Smooth muscle cell (in vitro differentiated cells): ENCODE data around the gene PHF13. TPM values are rescaled to one million over a fixed set of nuclear protein-coding genes. Genes with fewer than 3 reads are reported as not detected.

Experiments
- DNase-seq: peaks from one replicate; lab custom pipeline; 2025; ENCODE audit not compliant: unreplicated experiment; lab: John Stamatoyannopoulos, UW
- H2AFZ ChIP-seq: fragments of 200-600 bp; sonication (generic); 2 replicates; pipeline ENCODE4 v1.6.0; 2016; ENCODE audit warnings: antibody characterized with exemption, low read depth, mild to moderate bottlenecking
- H3F3A ChIP-seq: fragments of 200-600 bp; sonication (generic); 2 replicates; pipeline ENCODE4 v1.6.0; 2017; ENCODE audit warnings: antibody characterized with exemption, low read depth
- H3K27ac ChIP-seq: fragments of 200-600 bp; sonication (generic); 2 replicates; pipeline ENCODE4 v1.5.1; 2016; ENCODE audit warnings: low read depth, mild to moderate bottlenecking
- H3K27me3 ChIP-seq: fragments of 200-600 bp; sonication (generic); 2 replicates; pipeline ENCODE4 v1.6.1; 2016; ENCODE audit warnings: low read depth, mild to moderate bottlenecking
- H3K36me3 ChIP-seq: fragments of 200-600 bp; sonication (generic); 2 replicates; pipeline ENCODE4 v1.5.1; 2016; ENCODE audit warnings: low read depth
- H3K4me1 ChIP-seq: fragments of 200-600 bp; sonication (generic); 2 replicates; pipeline ENCODE4 v1.5.1; 2016; ENCODE audit warnings: low read depth
- H3K4me2 ChIP-seq: fragments of 200-600 bp; sonication (generic); 2 replicates; pipeline ENCODE4 v1.6.0; 2016; ENCODE audit warnings: mild to moderate bottlenecking
- H3K4me3 ChIP-seq: fragments of 200-600 bp; sonication (generic); 2 replicates; pipeline ENCODE4 v1.5.1; 2016; ENCODE audit warnings: mild to moderate bottlenecking
- H3K79me2 ChIP-seq: fragments of 200-600 bp; sonication (generic); 2 replicates; pipeline ENCODE4 v1.6.0; 2016; ENCODE audit warnings: low read depth, mild to moderate bottlenecking
- H3K9ac ChIP-seq: fragments of 200-600 bp; sonication (generic); 2 replicates; pipeline ENCODE4 v1.6.0; 2016; ENCODE audit warnings: low read depth
- H3K9me3 ChIP-seq: fragments of 200-600 bp; sonication (generic); replicated peaks from 2 replicates; pipeline ENCODE4 v1.5.1; 2016; ENCODE audit warnings: low read depth
- H4K20me1 ChIP-seq: fragments of 200-600 bp; sonication (generic); 2 replicates; pipeline ENCODE4 v1.6.0; 2016; ENCODE audit warnings: low read depth
- WGBS: methylation state at CpG from one replicate; pipeline ENCODE4 v1.1.7; 2016; ENCODE audit warnings: low lambda C conversion rate; 5-methylcytosine and 5-hydroxymethylcytosine counted together
- polyA plus RNA-seq: library from polyadenylated mRNA; unstranded; fragments of >200 nt; fragmentation: Nextera tagmentation; extraction: Ambion mirVana; gene quantifications from 2 replicates; pipeline ENCODE4 v1.2.1, GENCODE V29; 2016
- total RNA-seq: library from RNA; depleted of rRNA; stranded (reverse); fragments of >200 nt; gene quantifications from 2 replicates; pipeline ENCODE4 v1.2.3, GENCODE V29; 2014
- TF ChIP-seq, protein P1 (sequence below): fragments of 200-600 bp; sonication (generic); IDR thresholded peaks from 2 replicates; pipeline ENCODE4 v1.5.1; 2017; ENCODE audit warnings: borderline replicate concordance, mild to moderate bottlenecking, antibody characterized with exemption; ENCODE audit not compliant: insufficient read depth, poor library complexity, severe bottlenecking

PHF13 gene
- total and polyA plus RNA-seq, 2 experiments from 2014 or later = 10.2 to 12.3 TPM

- DNase-seq = peak; percentile 81
- H3K4me3 ChIP-seq = peak within 1 kb of the TSS; percentile 63
- H3K9ac ChIP-seq = peak within 1 kb of the TSS; percentile 67
- H2AFZ ChIP-seq = peak within 1 kb of the TSS; percentile 63
- WGBS = 3% methylated on average over 44 of the region's 73 CpGs
- H3K27me3 ChIP-seq = no peaks in the 10 kb centered on the region
- peaks cover 11% of the 10 kb centered on the region for H3F3A ChIP-seq
- H3K4me1 ChIP-seq = peaks cover 8% of the 10 kb centered on the region
- H3K36me3 ChIP-seq = no peaks in the 10 kb centered on the region
- H3K9me3 ChIP-seq = no peaks in the 10 kb centered on the region
- H3K27ac ChIP-seq = peak within 1 kb of the TSS; percentile 61
- peaks cover 60% of the 10 kb centered on the region for H4K20me1 ChIP-seq
- H3K4me2 ChIP-seq = peak within 1 kb of the TSS; percentile 82
- TF ChIP-seq, protein P1, sequence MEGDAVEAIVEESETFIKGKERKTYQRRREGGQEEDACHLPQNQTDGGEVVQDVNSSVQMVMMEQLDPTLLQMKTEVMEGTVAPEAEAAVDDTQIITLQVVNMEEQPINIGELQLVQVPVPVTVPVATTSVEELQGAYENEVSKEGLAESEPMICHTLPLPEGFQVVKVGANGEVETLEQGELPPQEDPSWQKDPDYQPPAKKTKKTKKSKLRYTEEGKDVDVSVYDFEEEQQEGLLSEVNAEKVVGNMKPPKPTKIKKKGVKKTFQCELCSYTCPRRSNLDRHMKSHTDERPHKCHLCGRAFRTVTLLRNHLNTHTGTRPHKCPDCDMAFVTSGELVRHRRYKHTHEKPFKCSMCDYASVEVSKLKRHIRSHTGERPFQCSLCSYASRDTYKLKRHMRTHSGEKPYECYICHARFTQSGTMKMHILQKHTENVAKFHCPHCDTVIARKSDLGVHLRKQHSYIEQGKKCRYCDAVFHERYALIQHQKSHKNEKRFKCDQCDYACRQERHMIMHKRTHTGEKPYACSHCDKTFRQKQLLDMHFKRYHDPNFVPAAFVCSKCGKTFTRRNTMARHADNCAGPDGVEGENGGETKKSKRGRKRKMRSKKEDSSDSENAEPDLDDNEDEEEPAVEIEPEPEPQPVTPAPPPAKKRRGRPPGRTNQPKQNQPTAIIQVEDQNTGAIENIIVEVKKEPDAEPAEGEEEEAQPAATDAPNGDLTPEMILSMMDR = no peak
- peaks cover 52% of the 10 kb centered on the region for H3K79me2 ChIP-seq
Observed at GRCh38 chr1:6624710-6625583, 11.4 kb downstream of the PHF13 start, which contains the start of gene THAP3. TSS of gene THAP3 (plus strand) at chr1:6624868. CDS start at chr1:6625219, 351 bp downstream.

- peak overlapping the region; percentile 82 for H3K4me2 ChIP-seq
- TF ChIP-seq, protein P1 = no peak
- H4K20me1 ChIP-seq = peaks cover 54% of the 10 kb centered on the region
- DNase-seq = no peak
- WGBS = 18% methylated on average over 27 of the region's 32 CpGs
- peaks cover 8% of the 10 kb centered on the region for H3K4me1 ChIP-seq
- H3K27ac ChIP-seq = peak overlapping the region; percentile 1
- no peaks in the 10 kb centered on the region for H3K27me3 ChIP-seq
- H3K79me2 ChIP-seq = peaks cover 45% of the 10 kb centered on the region
- H3K4me3 ChIP-seq = peak overlapping the region; percentile 63
- peak overlapping the region; percentile 63 for H2AFZ ChIP-seq
- peaks cover 11% of the 10 kb centered on the region for H3F3A ChIP-seq
- H3K9ac ChIP-seq = peak overlapping the region; percentile 67
- no peaks in the 10 kb centered on the region for H3K36me3 ChIP-seq
- no peaks in the 10 kb centered on the region for H3K9me3 ChIP-seq
Observed at GRCh38 chr1:6625584-6626149, 12.1 kb downstream of the PHF13 start.

DNA sequence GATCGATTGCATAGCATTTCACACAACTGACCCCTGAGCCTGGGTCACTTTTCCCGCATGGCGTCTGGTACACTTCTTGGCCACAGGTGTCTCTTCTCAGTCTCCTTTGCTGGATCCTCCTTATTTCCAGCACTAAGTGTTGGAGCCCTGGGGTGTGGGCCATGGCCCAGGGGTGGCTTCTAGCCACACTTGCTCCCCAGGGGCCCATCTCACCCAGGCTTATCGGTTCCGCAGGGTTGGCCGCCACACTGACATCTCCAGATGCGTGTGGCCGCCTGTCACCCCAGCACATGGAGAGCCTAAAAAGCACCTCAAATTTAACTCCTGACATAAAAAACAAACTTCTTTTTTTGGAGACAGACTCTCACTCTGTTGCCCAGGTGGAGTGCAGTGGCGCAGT is 13.5 kb downstream of the PHF13 start:
- TF ChIP-seq, protein P1 = no peak
- H3K27ac ChIP-seq = no peak overlapping the region
- no peaks in the 10 kb centered on the region for H3K9me3 ChIP-seq
- H2AFZ ChIP-seq = no peak overlapping the region
- peaks cover 33% of the 10 kb centered on the region for H3K79me2 ChIP-seq
- no peaks in the 10 kb centered on the region for H3K27me3 ChIP-seq
- WGBS = 98% methylated on average over 9 of the region's 9 CpGs
- H3K4me3 ChIP-seq = no peak overlapping the region
- peaks cover 8% of the 10 kb centered on the region for H3K4me1 ChIP-seq
- H4K20me1 ChIP-seq = peaks cover 43% of the 10 kb centered on the region
- no peak overlapping the region for H3K9ac ChIP-seq
- no peak overlapping the region for H3K4me2 ChIP-seq
- no peaks in the 10 kb centered on the region for H3K36me3 ChIP-seq
- no peak for DNase-seq
- peaks cover 11% of the 10 kb centered on the region for H3F3A ChIP-seq
